Spinal cord (tissue), 4 donors: ENCODE results near the gene TRIM59. TPM values are rescaled to one million over a fixed set of nuclear protein-coding genes. Genes with fewer than 3 reads are reported as not detected.

Experiments used
- polyA plus RNA-seq, 2 donors: library from polyadenylated mRNA; unstranded; fragments of 120-200 nt; gene quantifications; one replicate each; pipeline ENCODE4 v1.2.1, GENCODE V29; 2013; ENCODE audit not compliant: insufficient read length in 2 of 2
- small RNA-seq: library from RNA; depleted of rRNA; stranded (forward); fragments of <200 nt; gene quantifications from one replicate; pipeline ENCODE3, GENCODE V24; 2014; ENCODE audit warnings: low replicate concordance
- total RNA-seq, 2 donors: library from RNA; depleted of rRNA in 1 of 2; stranded (reverse); fragments of 120-200 nt in 1 of 2; fragments of >200 nt in 1 of 2; gene quantifications; one replicate each; pipeline versions ENCODE4 v1.2.3 to v1.2.4, GENCODE V29; 2013 to 2014

The TRIM59 gene
- total and polyA plus RNA-seq, 4 donors, result 6.9 to 19.0 (median 7.7) TPM

Small RNA genes lying within 50 kb of the gene (small RNA-seq; reads per million reads assigned to genes)
- gene MIR15B (131 reads per million, percentile 98 among the genes with 10 or more reads in this experiment), gene MIR16-2 (24.0 reads per million, percentile 97 among the genes with 10 or more reads in this experiment), gene RNU7-136P (not detected)

Other genes with a start within 250 kb of the TRIM59 start
- 1 to 10 TPM in 1 of 2 donors, under 1 TPM in 1; 0.55 to 3.9 TPM for gene C3orf80, start 224.4 kb downstream of the TRIM59 start, total RNA-seq
- 1 to 10 TPM; 3.6 to 4.2 TPM for gene C3orf80, start 224.4 kb downstream of the TRIM59 start, polyA plus RNA-seq
- 10 to 100 TPM; 50.4 to 71.4 TPM for gene IFT80, start 50.6 kb downstream of the TRIM59 start, total RNA-seq
- gene IFT80, start 50.6 kb downstream of the TRIM59 start, polyA plus RNA-seq, result 10 to 100 TPM; 39.1 to 48.6 TPM
- 10 to 100 TPM; 46.6 to 56.6 TPM for gene SMC4, start 50.1 kb downstream of the TRIM59 start, total RNA-seq
- 10 to 100 TPM; 29.1 to 41.8 TPM for gene SMC4, start 50.1 kb downstream of the TRIM59 start, polyA plus RNA-seq
- gene KPNA4, start 115.8 kb upstream of the TRIM59 start, total RNA-seq, result 10 to 100 TPM; 39.8 to 45.0 TPM
- gene KPNA4, start 115.8 kb upstream of the TRIM59 start, polyA plus RNA-seq, result 10 to 100 TPM; 57.7 to 82.5 TPM
- not detected for gene ARL14, start 227.4 kb upstream of the TRIM59 start, total RNA-seq
- gene ARL14, start 227.4 kb upstream of the TRIM59 start, polyA plus RNA-seq, result not detected